OCI-LY3 (cell line): ENCODE results near the gene KATNB1.
A peak's percentile ranks its signal among the peaks of the same experiment; 100 is the strongest.

Experiments
- H2AFZ ChIP-seq: fragments of 200-600, 300-600 bp; shearing (Covaris generic); 2 replicates; pipeline ENCODE4 v1.6.0; 2014; ENCODE audit warnings: antibody characterized with exemption, low read depth, low read length
- H3K27ac ChIP-seq: fragments of 200-600, 300-600 bp; sonication (generic); 2 replicates; pipeline ENCODE4 v1.5.1; 2014; ENCODE audit warnings: mild to moderate bottlenecking, low read length, moderate library complexity, mixed read lengths
- H3K27me3 ChIP-seq: fragments of 200-600, 300-600 bp; sonication (generic); 2 replicates; pipeline ENCODE4 v1.6.1; 2014; ENCODE audit warnings: low read depth, low read length, mixed read lengths
- H3K36me3 ChIP-seq: fragments of 200-600, 300-600 bp; sonication (generic); replicated peaks from 2 replicates; pipeline ENCODE3; 2014; ENCODE audit warnings: low read depth, low read length, mixed read lengths
- H3K4me1 ChIP-seq: fragments of 300-600, 200-600 bp; sonication (generic); 2 replicates; pipeline ENCODE4 v1.6.1; 2014; ENCODE audit warnings: low read length, mixed read lengths
- H3K4me2 ChIP-seq: fragments of 200-600, 300-600 bp; sonication (generic); 2 replicates; pipeline ENCODE4 v1.6.1; 2014; ENCODE audit warnings: low read length, mixed read lengths
- H3K4me3 ChIP-seq: fragments of 300-600, 200-600 bp; sonication (generic); 2 replicates; pipeline ENCODE4 v1.5.1; 2014; ENCODE audit warnings: antibody characterized with exemption, mild to moderate bottlenecking, low read length, moderate library complexity
- H3K79me2 ChIP-seq: fragments of 300-600, 200-600 bp; shearing (Covaris generic); 2 replicates; pipeline ENCODE4 v1.6.1; 2014; ENCODE audit warnings: mild to moderate bottlenecking, low read length, mixed read lengths
- H3K9ac ChIP-seq: fragments of 300-600, 200-600 bp; shearing (Covaris generic); 2 replicates; pipeline ENCODE4 v1.6.0; 2014; ENCODE audit warnings: mild to moderate bottlenecking, low read length, moderate library complexity
- H3K9me3 ChIP-seq: fragments of 200-600, 300-600 bp; shearing (Covaris generic); 2 replicates; pipeline ENCODE4 v1.6.1; 2014; ENCODE audit warnings: low read length, mixed read lengths; ENCODE audit not compliant: insufficient read depth
- H4K20me1 ChIP-seq: fragments of 200-600, 300-600 bp; sonication (generic); 2 replicates; pipeline ENCODE4 v1.6.1; 2016; ENCODE audit warnings: low read length, mixed read lengths; ENCODE audit not compliant: insufficient read depth
- EZH2phosphoT487 ChIP-seq: fragments of 200-600 bp; shearing (Covaris generic); IDR thresholded peaks from 2 replicates; pipeline ENCODE4 v1.6.1; 2018; ENCODE audit warnings: antibody characterized with exemption, mixed run types, low read depth
- TF ChIP-seq, protein P1 (sequence below): fragments of 200-600, 300-600 bp; sonication (generic); IDR thresholded peaks from 2 replicates; pipeline ENCODE4 v1.5.1; 2014; ENCODE audit warnings: antibody characterized with exemption, low read length, low read depth

KATNB1 gene

GRCh38 chr16:57692636-57693035 is 42.9 kb upstream of the KATNB1 start:
- Histone ChIP-seq H3K9ac (no peak overlapping the region), H3K27ac (no peak overlapping the region), H3K4me2 (no peak overlapping the region), H3K36me3 (no peaks in the 10 kb centered on the region), H4K20me1 (no peaks in the 10 kb centered on the region), H3K4me3 (no peak overlapping the region), H3K9me3 (no peaks in the 10 kb centered on the region), H3K27me3 (0 out of 2 replicates have a peak, but pooled peaks cover 2% of the 10 kb centered on the region), H2AFZ (no peak overlapping the region), H3K4me1 (0 out of 2 replicates have a peak, but pooled peaks cover 3% of the 10 kb centered on the region), H3K79me2 (no peaks in the 10 kb centered on the region)
- TF ChIP-seq, protein P1, sequence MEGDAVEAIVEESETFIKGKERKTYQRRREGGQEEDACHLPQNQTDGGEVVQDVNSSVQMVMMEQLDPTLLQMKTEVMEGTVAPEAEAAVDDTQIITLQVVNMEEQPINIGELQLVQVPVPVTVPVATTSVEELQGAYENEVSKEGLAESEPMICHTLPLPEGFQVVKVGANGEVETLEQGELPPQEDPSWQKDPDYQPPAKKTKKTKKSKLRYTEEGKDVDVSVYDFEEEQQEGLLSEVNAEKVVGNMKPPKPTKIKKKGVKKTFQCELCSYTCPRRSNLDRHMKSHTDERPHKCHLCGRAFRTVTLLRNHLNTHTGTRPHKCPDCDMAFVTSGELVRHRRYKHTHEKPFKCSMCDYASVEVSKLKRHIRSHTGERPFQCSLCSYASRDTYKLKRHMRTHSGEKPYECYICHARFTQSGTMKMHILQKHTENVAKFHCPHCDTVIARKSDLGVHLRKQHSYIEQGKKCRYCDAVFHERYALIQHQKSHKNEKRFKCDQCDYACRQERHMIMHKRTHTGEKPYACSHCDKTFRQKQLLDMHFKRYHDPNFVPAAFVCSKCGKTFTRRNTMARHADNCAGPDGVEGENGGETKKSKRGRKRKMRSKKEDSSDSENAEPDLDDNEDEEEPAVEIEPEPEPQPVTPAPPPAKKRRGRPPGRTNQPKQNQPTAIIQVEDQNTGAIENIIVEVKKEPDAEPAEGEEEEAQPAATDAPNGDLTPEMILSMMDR: no peak
- TF ChIP-seq EZH2phosphoT487: no peak

DNA sequence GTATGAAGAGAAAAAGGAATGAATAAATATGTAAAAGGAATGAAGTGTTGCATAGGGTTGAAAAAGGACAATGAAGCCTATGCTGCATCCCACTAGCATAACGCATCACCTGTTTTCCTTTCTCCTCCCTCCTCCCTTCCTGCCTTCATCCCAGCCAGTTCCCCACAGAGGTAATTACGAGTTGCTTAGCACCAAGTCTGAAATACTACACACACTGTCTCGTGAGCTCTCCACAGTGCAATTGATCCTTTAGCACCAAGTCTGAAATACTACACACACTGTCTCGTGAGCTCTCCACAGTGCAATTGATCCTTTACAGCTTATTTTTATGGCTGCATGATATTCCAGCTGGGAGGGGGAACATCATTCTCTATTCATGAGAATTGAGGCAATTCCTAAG is 42.0 kb upstream of the KATNB1 start:
- Histone ChIP-seq H3K4me3 (no peak overlapping the region), H3K4me1 (0 out of 2 replicates have a peak, but pooled peaks cover 3% of the 10 kb centered on the region), H3K9ac (no peak overlapping the region), H3K27me3 (0 out of 2 replicates have a peak, but pooled peaks cover 2% of the 10 kb centered on the region), H3K79me2 (no peaks in the 10 kb centered on the region), H4K20me1 (no peaks in the 10 kb centered on the region), H3K9me3 (no peaks in the 10 kb centered on the region), H3K36me3 (no peaks in the 10 kb centered on the region), H3K4me2 (no peak overlapping the region), H2AFZ (no peak overlapping the region), H3K27ac (no peak overlapping the region)
- no peak for TF ChIP-seq EZH2phosphoT487
- TF ChIP-seq, protein P1: no peak

DNA sequence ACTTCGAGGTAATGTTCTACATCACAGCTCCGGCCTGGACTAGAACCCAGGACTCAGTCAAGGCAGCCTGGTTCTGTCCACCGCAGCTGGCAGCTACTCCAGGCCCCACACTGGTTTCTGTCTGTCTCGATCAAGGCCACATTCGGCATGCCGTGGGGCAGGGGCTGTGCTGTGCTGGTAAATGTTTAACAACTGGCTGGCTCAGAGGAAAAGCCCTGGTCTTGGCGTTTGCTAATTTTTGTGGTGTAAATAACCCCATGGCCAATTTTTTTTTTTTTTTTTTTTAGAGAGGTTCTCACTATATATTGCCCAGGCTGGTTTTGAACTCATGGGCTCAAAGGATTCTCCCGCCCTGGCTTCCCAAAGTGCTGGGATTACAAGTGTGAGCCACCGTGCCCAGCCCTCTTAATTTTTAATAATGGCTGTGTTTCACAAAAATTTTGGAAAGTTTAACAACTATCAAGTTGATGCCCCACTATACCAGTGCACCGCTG is 41.3 kb upstream of the KATNB1 start:
- no peak for TF ChIP-seq EZH2phosphoT487
- TF ChIP-seq, protein P1: no peak
- peak overlapping the region; percentile 76 for H3K4me3 ChIP-seq

GRCh38 chr16:57694725-57695679 is 40.6 kb upstream of the KATNB1 start, which contains the start of gene DRC7:
Gene DRC7, plus strand, starts transcription at chr16:57694806. Its CDS starts 3,144 bp downstream, at chr16:57697950.
- no peak within 1 kb of the TSS for H3K27ac ChIP-seq
- peak within 1 kb of the TSS; percentile 78 for H3K4me2 ChIP-seq
- no peak for TF ChIP-seq EZH2phosphoT487
- TF ChIP-seq, protein P1: no peak
- peak within 1 kb of the TSS; percentile 83 for H2AFZ ChIP-seq
- no peaks in the 10 kb centered on the region for H3K79me2 ChIP-seq
- H3K36me3 ChIP-seq: no peaks in the 10 kb centered on the region
- no peaks in the 10 kb centered on the region for H3K9me3 ChIP-seq
- H4K20me1 ChIP-seq: no peaks in the 10 kb centered on the region
- 0 out of 2 replicates have a peak within 1 kb of the TSS, but pooled peaks have one; percentile 2 for H3K9ac ChIP-seq
- H3K4me3 ChIP-seq: peak within 1 kb of the TSS; percentile 76
- H3K27me3 ChIP-seq: no peaks in the 10 kb centered on the region
- 0 out of 2 replicates have a peak, but pooled peaks cover 3% of the 10 kb centered on the region for H3K4me1 ChIP-seq

More for the DNA sequence above, 41.3 kb upstream of the KATNB1 start:
- H2AFZ ChIP-seq: 0 out of 2 replicates have a peak overlapping the region, but pooled peaks have one; percentile 65
- H3K9ac ChIP-seq: no peak overlapping the region
- 0 out of 2 replicates have a peak, but pooled peaks cover 3% of the 10 kb centered on the region for H3K4me1 ChIP-seq
- H3K36me3 ChIP-seq: no peaks in the 10 kb centered on the region
- no peaks in the 10 kb centered on the region for H3K79me2 ChIP-seq
- H3K9me3 ChIP-seq: no peaks in the 10 kb centered on the region
- H3K4me2 ChIP-seq: peak overlapping the region; percentile 78
- H3K27ac ChIP-seq: no peak overlapping the region
- 0 out of 2 replicates have a peak, but pooled peaks cover 2% of the 10 kb centered on the region for H3K27me3 ChIP-seq
- no peaks in the 10 kb centered on the region for H4K20me1 ChIP-seq
